PC-3 (cell line): ENCODE data around the gene ANTXR1.

ENCODE experiments used
- CTCF ChIP-seq: fragments of 300-600 bp; sonication (generic); conservative IDR thresholded peaks from 2 replicates; pipeline ENCODE4 v1.5.1; 2017; ENCODE audit warnings: antibody characterized with exemption, low read depth, mild to moderate bottlenecking, low read length
- EZH2 ChIP-seq: fragments of 300-600 bp; sonication (generic); IDR thresholded peaks from one replicate; pipeline ENCODE4 v1.6.1; 2017; ENCODE audit warnings: antibody characterized with exemption, mild to moderate bottlenecking, low read length; ENCODE audit not compliant: unreplicated experiment

DNA sequence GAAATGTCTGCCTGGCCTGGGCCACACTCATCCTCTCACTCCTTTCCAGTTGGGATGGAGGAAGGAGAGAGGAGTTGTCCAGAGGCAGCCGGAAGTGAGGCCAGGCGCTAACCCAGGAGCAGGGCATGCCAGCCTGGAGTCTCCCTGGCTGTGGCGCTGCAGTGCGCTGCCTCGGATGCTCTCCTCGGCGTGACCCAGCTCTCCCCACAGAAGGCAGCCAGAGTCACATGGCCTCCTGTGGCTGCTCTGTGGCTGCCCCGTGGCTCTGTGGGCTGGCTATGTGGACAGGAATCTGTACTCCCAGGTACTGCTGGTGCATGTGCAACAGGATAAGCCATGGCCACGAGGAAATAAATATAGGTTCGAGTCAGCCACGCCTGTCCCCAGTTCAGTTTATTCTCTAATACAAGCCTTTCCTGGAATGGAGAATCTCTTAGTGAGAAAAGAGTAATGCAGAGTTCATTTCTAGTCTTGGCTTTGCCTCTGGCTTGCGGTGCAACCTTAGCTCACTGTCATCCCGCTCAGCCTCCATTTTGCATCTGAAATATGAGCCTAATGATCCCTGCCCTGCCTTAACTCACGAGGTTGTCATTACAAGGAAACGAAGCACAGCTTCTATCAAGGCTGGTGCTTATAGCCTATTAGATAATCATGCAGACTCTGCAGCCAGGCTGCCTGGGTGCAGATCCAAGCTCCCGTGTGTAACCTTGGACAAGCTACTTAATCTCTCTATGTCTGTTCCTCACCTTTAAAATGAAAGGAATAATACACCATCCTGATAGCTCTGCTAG is 106.3 kb downstream of the ANTXR1 start:
- TF ChIP-seq CTCF (no peak), EZH2 (no peak)
